GM18909 (cell line): Measurements from ENCODE around the gene S1PR2.
"Not testable (repeated sequence)": the region's sequence is repeated elsewhere in the genome, so short reads cannot be mapped to it uniquely, and the experiment has no call there.

ENCODE experiments used
- ATAC-seq: cut with Tn5 transposase; IDR thresholded peaks from one replicate; pipeline ENCODE4 v1.9.1; 2021; ENCODE audit warnings: mild to moderate bottlenecking; ENCODE audit not compliant: unreplicated experiment, poor library complexity

The S1PR2 gene

DNA sequence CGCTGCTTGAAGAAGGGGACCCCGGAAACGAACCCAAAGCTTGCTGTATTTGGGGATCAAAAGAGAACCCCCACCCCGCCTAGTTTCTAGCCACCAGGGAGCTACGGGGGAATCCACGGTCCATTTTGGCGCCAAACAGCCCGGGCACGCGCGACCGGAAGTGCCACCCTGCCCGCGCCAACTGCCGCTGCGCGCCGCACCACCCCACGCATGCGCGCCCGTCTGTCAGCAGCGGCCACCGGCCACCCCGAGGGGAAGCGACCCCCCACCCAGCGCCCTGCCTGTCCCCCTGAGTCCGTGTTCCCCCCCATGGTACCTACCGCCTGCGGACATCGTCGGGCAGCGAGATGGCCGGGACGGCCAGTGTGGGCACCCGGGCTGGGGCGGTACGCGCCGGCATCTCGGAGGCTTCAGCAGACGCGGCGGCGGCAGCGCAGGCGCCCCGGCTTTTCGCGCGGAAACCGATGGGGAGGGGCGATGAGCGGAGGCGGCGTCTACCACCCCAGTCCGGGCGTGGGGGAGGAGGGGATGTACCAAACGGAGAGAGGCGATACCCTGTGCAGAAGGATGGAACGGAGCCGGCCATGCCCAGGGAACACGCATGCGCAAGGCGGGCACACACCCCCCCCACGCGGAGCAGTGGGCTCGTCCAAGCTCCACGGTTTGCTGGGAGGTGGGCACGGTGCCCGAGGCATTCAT is 36.5 kb downstream of the S1PR2 start, which contains the start of gene DNMT1:
TSS of gene DNMT1 (minus strand) at position 454 of the 699 bp plus-strand sequence. CDS start at position 400, 54 bp downstream.
- peak; percentile 85 for ATAC-seq

DNA sequence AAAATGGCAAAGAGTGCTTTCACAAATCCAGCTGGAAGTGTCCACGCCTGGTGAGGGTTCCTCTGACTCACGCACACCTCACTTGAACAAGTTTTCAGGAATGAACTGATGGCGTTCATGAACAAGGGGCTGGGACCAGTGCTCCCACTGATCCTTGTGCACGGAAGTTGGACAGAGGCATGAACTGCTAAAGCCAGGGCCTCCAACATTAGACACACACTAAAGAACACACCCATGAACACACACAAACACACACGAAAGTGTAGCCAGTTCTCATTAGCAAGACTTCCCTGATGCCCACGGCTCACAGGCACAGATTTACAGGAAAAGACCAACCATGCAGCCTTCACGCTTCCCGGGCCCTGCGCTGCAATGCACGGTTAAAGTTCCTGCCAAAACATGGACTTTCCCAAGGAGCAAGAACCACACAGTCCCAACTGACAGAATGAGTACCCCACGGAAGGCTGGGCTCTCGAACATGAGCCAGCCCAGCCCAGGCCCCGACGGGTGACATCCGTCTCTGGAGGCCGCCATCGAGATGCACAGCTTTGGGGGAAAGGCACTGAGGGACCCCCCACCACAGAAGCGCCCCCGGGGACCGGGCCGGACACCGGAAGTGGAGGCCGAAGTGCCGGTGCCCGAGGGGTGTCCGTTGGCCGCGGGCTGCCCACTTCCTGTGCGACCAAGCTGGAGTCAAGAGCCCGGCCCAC is 37.2 kb downstream of the S1PR2 start:
- peak; percentile 19 for ATAC-seq

DNA sequence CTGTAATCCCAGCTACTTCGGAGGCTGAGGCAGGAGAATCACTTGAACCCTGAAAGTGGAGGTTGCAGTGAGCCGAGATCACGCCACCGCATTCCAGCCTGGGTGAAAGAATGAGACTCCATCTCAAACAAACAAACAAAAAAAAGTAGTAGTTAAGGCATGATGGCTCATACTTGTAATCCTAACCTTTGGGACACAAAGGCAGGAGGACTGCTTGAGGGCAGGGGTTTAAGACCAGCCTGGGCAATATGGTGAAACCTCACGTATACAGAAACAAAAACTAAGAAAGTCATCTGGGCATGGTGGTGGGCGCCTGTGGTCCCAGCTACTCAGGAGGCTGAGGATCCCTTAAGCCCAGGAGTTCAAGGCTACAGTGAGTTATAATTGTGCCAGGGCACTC is 38.2 kb downstream of the S1PR2 start:
- ATAC-seq = no peak

- ATAC-seq = no peak
Observed at GRCh38 chr19:10191347-10191746, 39.8 kb downstream of the S1PR2 start.

DNA sequence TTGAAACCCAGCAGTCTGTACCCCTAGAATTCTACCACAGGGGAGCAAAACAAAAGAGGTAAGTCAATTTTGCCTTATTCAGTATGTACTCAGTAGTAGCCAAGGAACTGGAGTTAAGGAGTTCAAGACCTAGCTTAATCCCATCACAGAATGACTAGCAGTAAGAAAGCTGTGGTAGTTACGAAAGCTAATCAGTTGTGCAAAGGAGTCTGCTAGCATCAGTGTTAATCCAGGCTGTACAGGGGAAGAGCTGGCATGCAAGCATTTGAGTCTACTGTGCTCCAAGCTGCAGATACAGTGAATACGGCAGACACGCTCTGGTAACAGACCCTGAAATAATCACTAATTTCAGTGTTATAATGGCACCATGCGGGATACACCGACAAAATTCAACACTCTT is 41.1 kb downstream of the S1PR2 start:
- ATAC-seq = no peak

GRCh38 chr19:10189616-10190015 is 41.5 kb downstream of the S1PR2 start:
- no peak for ATAC-seq

DNA sequence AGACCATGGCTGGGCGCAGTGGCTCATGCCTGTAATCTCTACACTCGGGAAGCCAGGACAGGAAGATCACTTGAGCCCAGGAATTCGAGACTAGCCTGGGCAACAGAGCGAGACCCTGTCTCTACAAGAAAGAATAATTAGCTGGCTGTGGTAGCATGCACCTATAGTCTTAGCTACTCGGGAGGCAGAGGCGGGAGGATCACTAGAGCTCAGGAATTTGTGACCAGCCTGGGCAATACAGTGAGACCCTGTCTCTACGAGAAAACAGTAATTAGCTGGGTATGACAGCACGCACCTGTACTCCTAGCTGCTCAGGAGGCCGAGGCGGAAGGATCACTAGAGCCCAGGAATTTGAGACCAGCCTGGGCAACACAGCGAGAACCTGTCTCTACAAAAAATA is 43.8 kb downstream of the S1PR2 start:
- ATAC-seq = no peak

DNA sequence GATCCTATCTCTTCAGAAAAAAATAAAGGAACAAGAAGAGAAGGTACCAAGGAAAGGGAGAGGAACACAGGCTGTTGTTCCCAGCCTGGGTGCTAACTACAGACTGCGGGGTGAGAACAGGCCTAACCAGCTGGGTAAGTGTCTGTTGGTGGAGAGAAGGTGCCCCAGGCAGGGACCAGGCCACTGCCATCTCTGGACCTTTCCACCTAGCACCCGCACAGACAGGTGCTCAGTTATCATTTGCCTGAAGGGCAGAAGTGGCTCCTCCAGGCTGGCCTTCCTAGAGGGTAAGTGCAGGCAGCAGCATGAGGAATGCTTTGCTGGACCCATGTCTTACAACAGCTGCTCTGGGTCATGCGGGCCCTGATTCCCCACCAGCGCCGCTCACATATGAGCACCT is 46.5 kb downstream of the S1PR2 start:
- ATAC-seq = no peak

DNA sequence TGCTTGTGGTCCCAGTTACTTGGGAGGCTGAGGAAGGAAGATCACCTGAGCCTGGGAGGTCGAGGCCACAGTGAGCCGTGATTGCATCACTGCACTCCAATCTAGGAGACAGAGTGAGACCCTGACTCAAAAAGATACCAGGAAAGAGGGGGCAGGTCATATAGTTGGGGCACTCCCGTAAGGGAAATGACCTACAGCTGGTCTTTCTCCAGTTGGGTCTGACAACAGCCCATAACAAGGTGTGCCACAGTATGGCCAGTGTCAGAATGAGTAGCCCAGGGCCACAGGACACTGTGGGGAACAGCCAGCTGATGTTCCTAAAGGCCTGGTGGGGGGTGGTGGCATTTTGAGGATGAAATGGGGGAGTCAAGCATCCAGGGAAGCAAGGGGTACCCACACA is 47.2 kb downstream of the S1PR2 start:
- no peak for ATAC-seq

DNA sequence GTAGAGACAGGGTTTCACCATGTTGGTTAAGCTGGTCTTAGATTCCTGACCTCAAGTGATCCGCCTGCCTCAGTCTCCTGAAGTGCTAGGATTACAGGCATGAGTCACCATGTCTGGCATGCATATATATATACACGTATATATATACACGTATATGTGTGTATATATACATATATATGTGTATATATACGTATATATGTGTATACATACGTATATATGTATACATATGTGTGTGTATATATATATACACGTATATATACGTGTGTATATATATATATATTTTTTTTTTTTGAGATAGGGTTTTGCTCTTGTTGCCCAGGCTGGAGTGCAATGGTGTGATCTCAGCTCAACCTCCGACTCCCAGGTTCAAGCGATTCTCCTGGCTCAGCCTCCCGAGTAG is 48.3 kb downstream of the S1PR2 start:
- no peak for ATAC-seq

DNA sequence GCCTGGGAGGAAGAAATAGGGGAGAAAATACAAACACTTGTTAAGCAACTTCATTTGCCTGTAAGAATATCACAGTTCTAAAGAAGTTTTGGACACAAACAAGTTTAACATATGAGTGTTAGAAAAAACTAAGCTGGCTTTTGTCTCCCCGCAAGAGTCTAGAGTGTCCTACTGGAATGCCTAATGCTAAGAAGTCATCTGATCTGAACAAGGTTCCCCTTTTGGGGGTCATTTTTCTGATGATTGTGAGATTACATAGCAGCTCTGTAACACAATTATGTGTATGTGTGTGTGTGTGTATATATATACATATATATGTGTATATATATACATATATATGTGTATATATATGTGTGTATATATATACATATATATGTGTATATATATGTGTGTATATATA is 49.1 kb downstream of the S1PR2 start:
- no peak for ATAC-seq

GRCh38 chr19:10180459-10180858 is 50.7 kb downstream of the S1PR2 start:
- no peak for ATAC-seq

DNA sequence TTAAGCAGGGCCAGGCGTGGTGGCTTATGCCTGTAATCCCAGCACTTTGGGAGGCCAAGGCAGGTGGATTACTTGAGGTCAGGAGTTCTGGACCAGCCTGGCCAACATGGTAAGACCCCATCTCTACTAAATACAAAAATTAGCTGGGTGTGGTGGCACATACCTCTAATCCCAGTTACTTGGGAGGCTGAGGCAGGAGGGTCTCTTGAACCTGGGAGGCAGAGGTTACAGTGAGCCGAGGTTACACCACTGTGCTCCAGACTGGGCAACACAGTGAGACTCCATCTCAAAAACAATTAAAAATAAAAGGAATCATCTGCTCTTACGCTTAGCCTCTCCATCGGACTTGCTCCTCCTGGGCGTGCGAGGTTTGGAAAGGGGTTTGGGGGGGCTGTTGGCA is 51.1 kb downstream of the S1PR2 start:
- not testable (repeated sequence) for ATAC-seq

- ATAC-seq = no peak
Observed at GRCh38 chr19:10173527-10173926, 57.6 kb downstream of the S1PR2 start.
